Gastrocnemius medialis (tissue), 4 donors: ENCODE results near the gene BRICD5.

Experiments used
- CTCF ChIP-seq, 5 experiments: fragments of 450-650 bp in 3 of 5; fragments of 200-600 bp in 2 of 5; sonication (generic) in 2 of 5; IDR thresholded peaks in 4 of 5; conservative IDR thresholded peaks in 1 of 5; 1 replicate in 4 of 5; 2 replicates in 1 of 5; pipeline ENCODE4 v1.5.1; 2016 to 2019; ENCODE audit warnings: antibody characterized with exemption in 5 of 5, mild to moderate bottlenecking in 3 of 5, moderate library complexity in 3 of 5
- POLR2A ChIP-seq, 2 donors: fragments of 450-650 bp; IDR thresholded peaks; one replicate each; pipeline ENCODE4 v1.6.1; 2017; ENCODE audit warnings: antibody characterized with exemption in 2 of 2, mild to moderate bottlenecking in 2 of 2, moderate library complexity in 2 of 2

GRCh38 chr16:2206780-2207433 lies 3.8 kb downstream of the BRICD5 start:
- no peak for TF ChIP-seq CTCF (IDR thresholded peaks at IDR 0.05 in 4 of 5, conservative IDR thresholded peaks at IDR 0.05 in 1 of 5)
- TF ChIP-seq POLR2A (IDR thresholded peaks at IDR 0.05) = no peak
